Endothelial cell (in vitro differentiated cells): ENCODE data around the gene DIAPH2. TPM values are rescaled to one million over a fixed set of nuclear protein-coding genes. Genes with fewer than 3 reads are reported as not detected.

Experiments used
- DNase-seq: peaks from one replicate; pipeline ENCODE4 v3.0.0; 2021; ENCODE audit warnings: low spot score
- H3K27ac Mint-ChIP-seq: one replicate; pipeline ENCODE4 v1.8.0; 2021; ENCODE audit warnings: mixed read lengths, inconsistent platforms; ENCODE audit not compliant: unreplicated experiment
- H3K27me3 Mint-ChIP-seq: one replicate; pipeline ENCODE4 v1.8.0; 2021; ENCODE audit warnings: mild to moderate bottlenecking, moderate library complexity, mixed read lengths, inconsistent platforms; ENCODE audit not compliant: unreplicated experiment
- H3K36me3 Mint-ChIP-seq: one replicate; pipeline ENCODE4 v1.8.0; 2021; ENCODE audit warnings: mild to moderate bottlenecking, low read depth, mixed read lengths, inconsistent platforms; ENCODE audit not compliant: unreplicated experiment
- H3K4me1 Mint-ChIP-seq: one replicate; pipeline ENCODE4 v1.8.0; 2021; ENCODE audit warnings: mild to moderate bottlenecking, mixed read lengths, inconsistent platforms; ENCODE audit not compliant: unreplicated experiment
- H3K4me3 Mint-ChIP-seq: one replicate; pipeline ENCODE4 v1.8.0; 2021; ENCODE audit warnings: mild to moderate bottlenecking, mixed read lengths, inconsistent platforms; ENCODE audit not compliant: unreplicated experiment
- H3K9me3 Mint-ChIP-seq: one replicate; pipeline ENCODE4 v1.8.0; 2021; ENCODE audit warnings: mixed read lengths, inconsistent platforms; ENCODE audit not compliant: unreplicated experiment
- CTCF ChIP-seq: fragments of 200-600 bp; sonication (generic); IDR thresholded peaks from one replicate; pipeline ENCODE4 v1.5.0; 2021; ENCODE audit warnings: antibody characterized with exemption; ENCODE audit not compliant: unreplicated experiment
- total RNA-seq: library from RNA; stranded (reverse); fragmentation: NEBNext Ultra II Directional; extraction: Animal tissue kit (Norgen Biotek cat#: 25700); gene quantifications from one replicate; pipeline ENCODE4 v1.2.1, GENCODE V29; 2021; ENCODE audit not compliant: unreplicated experiment

The DIAPH2 gene
- total RNA-seq, 1 donor from 2014 or later: 45.3 TPM

- no peak for DNase-seq
- no peaks in the 10 kb centered on the region for H3K4me1 Mint-ChIP-seq
- no peak for TF ChIP-seq CTCF
- no peaks in the 10 kb centered on the region for H3K36me3 Mint-ChIP-seq
- no peak overlapping the region for H3K4me3 Mint-ChIP-seq
- no peak overlapping the region for H3K27ac Mint-ChIP-seq
- no peaks in the 10 kb centered on the region for H3K9me3 Mint-ChIP-seq
- no peaks in the 10 kb centered on the region for H3K27me3 Mint-ChIP-seq
These were observed 949.2 kb downstream of the DIAPH2 start for GRCh38 chrX:97633798-97634197.

GRCh38 chrX:97636473-97637140 lies 952.0 kb downstream of the DIAPH2 start:
- no peak for TF ChIP-seq CTCF
- Mint-ChIP-seq H3K27ac (no peak overlapping the region), H3K4me3 (no peak overlapping the region), H3K27me3 (no peaks in the 10 kb centered on the region), H3K9me3 (no peaks in the 10 kb centered on the region), H3K36me3 (no peaks in the 10 kb centered on the region), H3K4me1 (no peaks in the 10 kb centered on the region)
- DNase-seq: no peak

- no peaks in the 10 kb centered on the region for H3K36me3 Mint-ChIP-seq
- no peaks in the 10 kb centered on the region for H3K4me1 Mint-ChIP-seq
- no peak for DNase-seq
- H3K9me3 Mint-ChIP-seq: no peaks in the 10 kb centered on the region
- H3K4me3 Mint-ChIP-seq: no peak overlapping the region
- H3K27ac Mint-ChIP-seq: no peak overlapping the region
- TF ChIP-seq CTCF: no peak
- no peaks in the 10 kb centered on the region for H3K27me3 Mint-ChIP-seq
These were observed 952.6 kb downstream of the DIAPH2 start for GRCh38 chrX:97637289-97637688.

GRCh38 chrX:97638621-97639020 lies 954.0 kb downstream of the DIAPH2 start:
- H3K27me3 Mint-ChIP-seq: no peaks in the 10 kb centered on the region
- no peak overlapping the region for H3K4me3 Mint-ChIP-seq
- H3K27ac Mint-ChIP-seq: no peak overlapping the region
- H3K36me3 Mint-ChIP-seq: no peaks in the 10 kb centered on the region
- no peak for TF ChIP-seq CTCF
- H3K9me3 Mint-ChIP-seq: no peaks in the 10 kb centered on the region
- no peak for DNase-seq
- H3K4me1 Mint-ChIP-seq: no peaks in the 10 kb centered on the region

GRCh38 chrX:97639526-97639925 lies 954.9 kb downstream of the DIAPH2 start:
- no peaks in the 10 kb centered on the region for H3K27me3 Mint-ChIP-seq
- no peak overlapping the region for H3K4me3 Mint-ChIP-seq
- H3K27ac Mint-ChIP-seq: no peak overlapping the region
- DNase-seq: no peak
- no peaks in the 10 kb centered on the region for H3K9me3 Mint-ChIP-seq
- no peak for TF ChIP-seq CTCF
- H3K36me3 Mint-ChIP-seq: no peaks in the 10 kb centered on the region
- H3K4me1 Mint-ChIP-seq: no peaks in the 10 kb centered on the region

Other genes with a start within 250 kb of the DIAPH2 start
- gene RPA4, start 199.1 kb downstream of the DIAPH2 start, total RNA-seq: 1.9 TPM